Measurements from ENCODE around the gene KPNA3.
"Not testable (repeated sequence)": the region's sequence is repeated elsewhere in the genome, so short reads cannot be mapped to it uniquely, and the experiment has no call there.

Gene KPNA3

GRCh38 chr13:49792550-49793324 is at the start of gene KPNA3:
Gene KPNA3 (minus strand): TSS chr13:49792682. CDS start chr13:49792506, 176 bp downstream.
- in situ Hi-C loops (cut with MboI; ENCODE audit: low sequenced_read_pairs) = no loop called here

- in situ Hi-C loops (cut with MboI; ENCODE audit: low sequenced_read_pairs) = loop anchor here (10.0 to 25.0 kb wide), 2 partner anchors 177 to 530 kb away; no protein-coding TSS in a partner anchor
Observed at GRCh38 chr13:49841964-49842363, 49.5 kb upstream of the KPNA3 start.

DNA sequence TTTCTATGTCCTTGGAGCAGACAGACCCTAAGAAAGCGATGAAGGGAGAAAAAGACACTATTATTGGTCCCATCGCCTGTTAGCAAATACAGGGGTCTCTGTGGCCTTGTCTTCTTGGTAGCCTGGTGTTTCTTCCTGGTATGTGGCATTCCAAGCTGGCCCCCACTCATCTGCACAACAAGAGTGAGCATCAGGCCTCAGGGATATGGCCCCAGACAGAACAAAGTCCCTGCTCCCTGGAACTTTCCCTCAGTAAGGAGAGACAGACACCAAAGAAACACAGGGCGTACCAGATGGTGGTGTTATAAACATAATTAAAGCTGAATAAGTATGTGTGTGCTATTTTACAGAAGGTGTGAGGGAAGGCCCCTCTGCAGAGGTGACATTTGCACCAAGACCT is 48.2 kb upstream of the KPNA3 start:
- in situ Hi-C loops (cut with MboI; ENCODE audit: low sequenced_read_pairs) = loop anchor here (10.0 to 25.0 kb wide), 2 partner anchors 176 to 528 kb away; no protein-coding TSS in a partner anchor

DNA sequence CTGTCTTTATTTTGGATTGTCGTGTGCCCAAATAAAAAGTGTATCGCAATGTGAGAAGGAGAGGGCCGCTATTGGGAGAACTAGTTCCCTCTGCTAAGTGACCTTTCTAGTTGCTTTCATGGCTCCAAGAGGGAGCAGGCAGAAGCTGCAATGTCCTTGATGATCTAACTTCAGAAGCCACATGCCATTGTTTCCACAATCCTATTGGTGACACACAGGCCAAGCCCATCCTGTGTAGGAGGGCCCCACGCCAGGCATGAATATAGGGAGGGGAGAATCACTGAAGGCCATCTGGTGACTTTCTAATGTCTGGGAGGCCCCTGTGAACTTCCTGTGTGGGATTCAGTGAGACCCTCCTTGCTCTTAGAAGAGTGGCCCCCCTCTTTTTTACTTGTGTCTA is 47.8 kb upstream of the KPNA3 start:
- in situ Hi-C loops (cut with MboI; ENCODE audit: low sequenced_read_pairs) = loop anchor here (10.0 to 25.0 kb wide), 2 partner anchors 175 to 528 kb away; no protein-coding TSS in a partner anchor

GRCh38 chr13:49838989-49839388 is 46.5 kb upstream of the KPNA3 start:
- in situ Hi-C loops (cut with MboI; ENCODE audit: low sequenced_read_pairs) = loop anchor here (25.0 kb wide), 1 partner anchor 527 kb away; no protein-coding TSS in a partner anchor

DNA sequence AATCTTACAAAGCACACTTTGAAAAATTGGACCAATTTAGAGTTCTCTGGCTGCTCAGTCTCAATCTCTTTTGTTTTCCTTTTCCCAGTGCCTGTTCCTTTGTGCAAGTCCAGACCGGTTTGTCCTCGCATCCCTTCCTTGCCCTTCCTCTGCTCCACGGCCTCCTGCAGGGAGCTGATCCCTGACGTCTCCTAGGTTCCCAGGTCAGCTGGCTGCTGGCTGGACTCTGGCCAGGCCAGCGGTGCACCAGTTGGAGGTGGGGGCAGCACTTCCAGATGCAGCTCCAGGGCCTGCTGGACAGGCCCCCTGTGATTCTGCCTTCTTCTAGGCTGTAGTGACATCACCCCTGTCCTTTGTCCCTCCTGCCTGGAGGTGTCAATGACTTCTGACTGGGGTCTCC is 44.0 kb upstream of the KPNA3 start:
- in situ Hi-C loops (cut with MboI; ENCODE audit: low sequenced_read_pairs) = loop anchor here (25.0 kb wide), 1 partner anchor 524 kb away; no protein-coding TSS in a partner anchor

- in situ Hi-C loops (cut with MboI; ENCODE audit: low sequenced_read_pairs) = loop anchor here (25.0 kb wide), 1 partner anchor 521 kb away; no protein-coding TSS in a partner anchor
Observed at GRCh38 chr13:49833402-49833801, 40.9 kb upstream of the KPNA3 start.

GRCh38 chr13:49831455-49831854 is 39.0 kb upstream of the KPNA3 start:
- in situ Hi-C loops (cut with MboI; ENCODE audit: low sequenced_read_pairs) = loop anchor here (25.0 kb wide), 1 partner anchor 519 kb away; no protein-coding TSS in a partner anchor

DNA sequence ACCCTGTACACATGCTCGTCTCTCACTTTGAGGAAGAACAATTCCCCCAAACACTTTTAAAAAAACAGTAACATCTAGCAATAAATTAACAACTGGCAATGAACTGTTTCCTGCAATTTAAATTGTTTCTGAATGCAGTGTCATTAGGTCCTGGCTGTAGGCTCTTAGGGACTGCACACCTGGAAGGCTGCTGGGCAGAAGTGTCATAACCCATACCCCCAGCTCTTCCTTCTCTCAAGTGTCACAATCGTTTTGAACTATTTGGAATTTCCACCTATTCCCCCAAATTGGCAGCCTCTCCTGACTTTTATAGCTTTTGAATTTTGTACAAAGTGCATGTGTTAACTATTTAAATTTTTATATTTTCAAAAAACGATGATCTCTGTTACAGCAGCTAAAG is 38.2 kb upstream of the KPNA3 start:
- in situ Hi-C loops (cut with MboI; ENCODE audit: low sequenced_read_pairs) = loop anchor here (25.0 kb wide), 1 partner anchor 518 kb away; no protein-coding TSS in a partner anchor

DNA sequence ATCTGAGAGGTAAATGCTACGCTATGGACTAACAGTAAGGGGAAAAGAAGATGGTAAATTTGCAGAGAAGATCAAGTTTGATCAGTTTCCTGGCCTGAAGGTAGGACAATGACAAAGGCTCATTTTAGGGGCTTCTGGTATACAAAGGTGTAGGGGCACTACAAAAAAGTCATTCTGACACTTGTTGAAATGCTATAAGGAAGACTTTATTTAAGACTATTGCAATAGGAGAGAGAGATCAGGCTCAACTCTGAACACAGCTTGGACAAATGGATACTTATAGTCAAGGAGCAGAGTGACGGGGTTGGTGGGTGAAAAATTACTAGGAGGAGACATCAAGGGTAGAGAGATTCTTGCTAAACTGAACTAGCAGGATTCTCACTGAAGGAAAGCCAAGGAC is 37.2 kb upstream of the KPNA3 start:
- in situ Hi-C loops (cut with MboI; ENCODE audit: low sequenced_read_pairs) = loop anchor here (25.0 kb wide), 1 partner anchor 517 kb away; no protein-coding TSS in a partner anchor

DNA sequence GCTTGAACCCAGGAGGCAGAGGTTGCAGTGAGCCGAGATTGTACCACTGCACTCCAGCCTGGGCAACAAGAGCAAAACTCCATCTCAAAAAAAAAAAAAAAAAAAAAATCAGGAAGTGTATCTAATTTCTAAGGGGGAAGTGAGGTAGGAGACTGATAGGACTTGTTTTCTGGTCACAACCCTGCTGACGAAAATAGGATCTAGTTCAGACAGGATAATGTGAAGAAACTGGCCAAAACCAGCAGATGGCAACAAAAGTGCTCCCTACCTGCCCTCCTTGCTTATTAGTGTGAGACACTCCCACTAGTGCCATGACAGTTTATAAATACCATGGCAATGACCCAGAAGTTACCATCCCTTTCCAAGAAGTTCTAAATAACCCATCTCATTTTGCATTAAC is 36.0 kb upstream of the KPNA3 start:
- in situ Hi-C loops (cut with MboI; ENCODE audit: low sequenced_read_pairs) = loop anchor here (25.0 kb wide), 1 partner anchor 516 kb away; no protein-coding TSS in a partner anchor

GRCh38 chr13:49827891-49828290 is 35.4 kb upstream of the KPNA3 start:
- in situ Hi-C loops (cut with MboI; ENCODE audit: low sequenced_read_pairs) = loop anchor here (25.0 kb wide), 1 partner anchor 516 kb away; no protein-coding TSS in a partner anchor

DNA sequence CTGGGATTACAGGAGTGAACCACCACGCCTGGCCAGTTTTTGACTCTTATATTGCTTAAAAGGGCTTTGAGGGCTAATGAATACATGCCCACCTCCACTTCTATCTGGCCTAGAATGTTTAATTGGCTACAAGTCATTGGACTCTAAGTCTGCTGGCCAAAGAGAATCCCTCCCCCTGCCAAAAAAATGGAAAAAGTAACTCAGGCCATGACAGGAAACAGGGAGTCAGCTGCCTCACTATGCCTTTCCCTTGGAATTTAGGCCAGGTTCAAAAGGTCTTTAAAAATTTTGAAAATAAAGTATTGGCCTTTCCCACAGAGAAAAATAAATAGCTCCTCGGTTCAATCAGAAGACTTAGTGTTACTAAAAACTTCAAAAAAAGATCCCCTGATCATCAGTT is 34.9 kb upstream of the KPNA3 start:
- in situ Hi-C loops (cut with MboI; ENCODE audit: low sequenced_read_pairs) = loop anchor here (25.0 kb wide), 1 partner anchor 515 kb away; no protein-coding TSS in a partner anchor

- in situ Hi-C loops (cut with MboI; ENCODE audit: low sequenced_read_pairs) = no loop called here
Observed at GRCh38 chr13:49821216-49822009, 28.9 kb upstream of the KPNA3 start.

DNA sequence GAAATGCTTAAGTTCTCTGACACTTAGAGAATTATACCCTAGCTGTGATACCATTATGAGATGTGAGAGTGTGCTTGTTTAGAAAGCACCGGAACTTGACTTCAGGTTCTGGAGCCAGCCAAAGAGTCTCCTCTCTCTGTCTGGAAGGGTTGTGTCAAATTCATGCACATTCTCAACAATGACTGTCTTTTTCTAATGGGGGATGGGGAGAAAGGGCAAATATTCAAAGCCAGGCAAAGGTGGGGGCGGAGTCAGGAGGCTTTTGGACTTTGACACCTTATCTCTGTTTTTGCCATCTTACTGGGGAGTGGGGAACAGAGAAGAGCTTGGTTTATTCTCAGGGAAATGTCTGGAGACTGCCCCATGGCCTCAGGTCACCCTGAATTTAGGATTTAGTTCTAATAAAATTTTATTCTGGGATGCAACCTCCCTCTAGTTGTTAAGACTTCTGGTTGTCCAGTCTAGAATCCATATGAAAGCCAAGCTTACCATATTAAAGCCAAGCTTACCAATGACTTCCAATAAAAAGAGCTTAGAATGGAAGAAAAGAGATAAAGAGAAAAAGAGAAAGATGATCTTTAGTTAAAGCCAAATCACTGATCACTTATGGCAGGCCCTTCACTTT is 28.2 kb upstream of the KPNA3 start:
- in situ Hi-C loops (cut with MboI; ENCODE audit: low sequenced_read_pairs) = no loop called here

DNA sequence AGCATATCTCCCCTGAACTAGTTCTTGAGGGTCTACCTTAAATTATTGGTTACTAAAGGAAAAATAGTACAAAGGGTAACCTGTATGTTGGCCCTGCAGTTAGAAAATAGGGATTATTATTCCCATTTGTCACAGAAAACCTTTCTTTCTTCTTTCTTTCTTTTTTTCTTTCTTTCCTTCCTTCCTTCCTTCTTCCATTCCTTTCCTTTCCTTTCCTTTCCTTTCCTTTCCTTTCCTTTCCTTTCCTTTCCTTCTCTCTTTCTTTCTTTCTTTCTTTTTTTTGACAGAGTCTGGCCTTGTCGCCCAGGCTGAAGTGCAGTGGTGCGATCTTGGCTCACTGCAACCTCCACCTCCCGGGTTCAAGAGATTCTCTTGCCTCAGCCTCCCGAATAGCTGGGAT is 23.6 kb upstream of the KPNA3 start:
- in situ Hi-C loops (cut with MboI; ENCODE audit: low sequenced_read_pairs) = not testable (repeated sequence)

DNA sequence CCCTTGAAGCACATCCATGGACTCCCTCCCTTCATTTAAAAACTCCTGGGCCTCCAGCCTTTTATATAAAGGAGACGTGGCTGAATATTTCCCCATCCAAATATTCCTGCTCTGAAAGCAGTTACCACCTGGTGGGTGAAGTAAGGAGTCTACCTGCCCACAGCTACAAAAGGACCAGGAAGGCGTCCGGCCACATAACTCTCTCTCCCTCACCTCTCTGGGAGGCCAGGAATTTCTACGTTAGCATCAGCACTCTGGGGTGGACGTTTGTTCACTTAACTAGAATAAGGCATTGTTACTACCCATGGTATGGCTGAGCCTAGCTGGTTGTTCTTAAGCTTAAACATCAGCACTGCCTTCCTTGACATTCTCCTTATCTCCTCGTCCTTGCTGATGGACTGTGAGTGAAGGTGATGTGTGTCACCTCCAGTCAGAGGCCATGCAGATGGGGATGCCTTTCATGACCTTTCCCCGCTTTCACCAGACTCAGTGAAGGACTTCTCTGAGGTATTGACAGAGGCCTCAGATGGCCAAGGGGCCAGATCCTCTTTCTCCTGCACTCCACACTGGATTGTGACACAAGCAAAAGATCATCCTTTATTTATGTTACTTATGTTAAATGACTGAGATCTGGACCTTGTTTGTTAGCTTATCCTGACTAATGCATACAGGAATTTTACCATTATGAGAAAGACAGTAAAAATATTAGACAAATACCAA is 22.2 kb upstream of the KPNA3 start:
- in situ Hi-C loops (cut with MboI; ENCODE audit: low sequenced_read_pairs) = no loop called here

GRCh38 chr13:49812812-49813211 is 20.3 kb upstream of the KPNA3 start:
- in situ Hi-C loops (cut with MboI; ENCODE audit: low sequenced_read_pairs) = no loop called here

GRCh38 chr13:49811527-49811908 is 19.0 kb upstream of the KPNA3 start:
- in situ Hi-C loops (cut with MboI; ENCODE audit: low sequenced_read_pairs) = no loop called here
